ENCODE data around the gene TIGAR. TPM values are rescaled to one million over a fixed set of nuclear protein-coding genes. Genes with fewer than 3 reads are reported as not detected.

The TIGAR gene
- total and polyA plus RNA-seq, 2 donors (not counting 3 experiments of a cell fraction or from before 2014, with no cell fraction given), result 5.6 to 31.2 TPM

DNA sequence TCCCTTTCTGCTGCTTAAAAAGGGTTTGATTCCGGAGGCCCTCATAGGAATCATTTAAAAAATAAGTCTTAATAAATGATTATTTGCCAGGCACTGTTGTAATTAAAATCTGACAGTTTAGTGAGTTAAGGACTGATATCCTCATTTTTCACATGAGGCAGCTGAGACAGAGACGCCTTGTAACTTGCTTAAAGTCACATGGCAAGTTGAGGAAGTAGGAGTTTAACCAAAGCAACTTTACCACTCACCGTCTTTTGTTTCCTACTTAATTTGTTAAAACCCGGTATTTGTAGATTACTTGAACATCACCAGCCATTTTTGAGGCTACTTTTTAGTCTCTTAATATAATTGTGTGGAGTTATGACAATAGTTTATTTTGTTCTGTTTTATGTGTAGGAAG lies 2.4 kb downstream of the TIGAR start:
- no peak overlapping the region for H2AFZ ChIP-seq (ENCODE audit: low read depth, low read length)
- H3K4me1 ChIP-seq (ENCODE audit: control insufficient read depth, extremely low read depth, insufficient read depth, low read length), result peaks cover 12% of the 10 kb centered on the region
- H3K4me3 ChIP-seq (replicated peaks in 1 of 3; ENCODE audit: insufficient read depth in 1 of 3, low read depth in 1 of 3, low read length in 3 of 3), result no peak overlapping the region
- H3K79me2 ChIP-seq (ENCODE audit: control insufficient read depth, insufficient read depth, low read length), result peaks cover 42% of the 10 kb centered on the region
- FAIRE-seq (no peak), DNase-seq (ENCODE audit: low read depth, low spot score) (no peak)
- no TSS peak for BruUV-seq (replicated peaks)
- intact Hi-C loops (cut with micrococcal nuclease) (loop anchor here (5.0 kb wide), 1 partner anchor 214 kb away; the partner anchor contains the start of gene RAD51AP1), dilution Hi-C loops (cut with MboI; ENCODE audit: extremely low pct_ligation_motif_present, low sequenced_read_pairs) (no loop called here)
- ChIA-PET CTCF (no interaction called here), POLR2A (no interaction called here)
- no peaks in the 10 kb centered on the region for H3K9me1 ChIP-seq (replicated peaks; ENCODE audit: control insufficient read depth, extremely low read depth, insufficient read depth, low read length)
- no peak for TF ChIP-seq JUN (IDR thresholded peaks at IDR 0.05; ENCODE audit: borderline replicate concordance, insufficient read depth, insufficient read length, low read depth)
- TF ChIP-seq FOS (IDR thresholded peaks at IDR 0.05; ENCODE audit: borderline replicate concordance, insufficient read depth, low read length), result no peak
- no peak for TF ChIP-seq CTCF (IDR thresholded peaks at IDR 0.05; ENCODE audit: extremely low read depth in 1 of 2, insufficient read depth in 1 of 2, low read depth in 1 of 2, low read length in 2 of 2)
- no peak for TF ChIP-seq POLR2AphosphoS5 (IDR thresholded peaks at IDR 0.05; ENCODE audit: insufficient read depth, low read depth, low read length)
- TF ChIP-seq EZH2 (IDR thresholded peaks at IDR 0.05; ENCODE audit: borderline replicate concordance, low read depth, low read length, severe bottlenecking), result no peak
- TF ChIP-seq, protein P1, sequence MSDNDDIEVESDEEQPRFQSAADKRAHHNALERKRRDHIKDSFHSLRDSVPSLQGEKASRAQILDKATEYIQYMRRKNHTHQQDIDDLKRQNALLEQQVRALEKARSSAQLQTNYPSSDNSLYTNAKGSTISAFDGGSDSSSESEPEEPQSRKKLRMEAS (IDR thresholded peaks at IDR 0.05; ENCODE audit: insufficient read depth, insufficient read length), result no peak
- no peak for TF ChIP-seq MYC (IDR thresholded peaks at IDR 0.05; ENCODE audit: low read depth, low read length)
- no peak for TF ChIP-seq POLR2A (IDR thresholded peaks at IDR 0.05; ENCODE audit: low read depth, low read length)
- no peak for TF ChIP-seq GATA2 (IDR thresholded peaks at IDR 0.05; ENCODE audit: insufficient read depth, insufficient read length, low read depth, low read length)
- H3K4me2 ChIP-seq (ENCODE audit: insufficient read depth, low read length), result no peak overlapping the region
- H4K20me1 ChIP-seq (replicated peaks; ENCODE audit: control insufficient read depth, extremely low read depth, insufficient read depth, low read length), result no peaks in the 10 kb centered on the region
- peaks cover 0 to 2% of the 10 kb centered on the region in 2 experiments for H3K27me3 ChIP-seq (ENCODE audit: control insufficient read depth in 2 of 2, insufficient read depth in 2 of 2, low read length in 2 of 2)
- H3K27ac ChIP-seq (ENCODE audit: insufficient read depth, low read depth, low read length), result no peak overlapping the region
- H3K9me3 ChIP-seq (replicated peaks; ENCODE audit: control insufficient read depth, insufficient read depth, low read length), result no peaks in the 10 kb centered on the region
- no peak overlapping the region for H3K9ac ChIP-seq (replicated peaks; ENCODE audit: extremely low read depth, insufficient read depth, low read length)
- no peaks in the 10 kb centered on the region for H3K36me3 ChIP-seq (ENCODE audit: control insufficient read depth in 2 of 2, extremely low read depth in 1 of 2, insufficient read depth in 2 of 2, low read length in 2 of 2)
